ENCODE data around the gene TRPC5OS.

TRPC5OS gene

GRCh38 chrX:111875881-111876280 lies at the start of gene TRPC5OS:
Gene TRPC5OS (plus strand): TSS chrX:111876181. CDS start chrX:111901850, 25,669 bp downstream.
- DNase-seq = no peak

- no peak for DNase-seq
Observed at GRCh38 chrX:111829345-111829744, 46.6 kb upstream of the TRPC5OS start.

DNA sequence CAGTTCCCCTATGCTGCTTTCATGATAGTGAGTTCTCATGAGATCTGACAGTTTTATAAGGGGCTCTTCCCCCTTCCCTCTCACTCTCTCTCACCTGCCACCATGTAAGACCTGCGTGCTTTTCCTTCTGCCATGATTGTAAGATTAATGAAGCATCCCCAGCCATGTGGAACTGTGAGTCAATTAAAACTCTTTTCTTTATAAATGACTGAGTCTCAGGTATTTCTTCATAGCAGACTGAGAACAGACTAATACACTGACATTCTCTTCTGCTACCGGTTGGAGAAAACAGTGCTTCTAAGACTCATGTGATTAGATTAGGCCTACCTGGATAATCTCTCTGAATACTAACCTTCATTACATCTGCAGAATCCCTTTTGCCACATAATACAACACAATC lies 45.4 kb upstream of the TRPC5OS start:
- no peak for DNase-seq

DNA sequence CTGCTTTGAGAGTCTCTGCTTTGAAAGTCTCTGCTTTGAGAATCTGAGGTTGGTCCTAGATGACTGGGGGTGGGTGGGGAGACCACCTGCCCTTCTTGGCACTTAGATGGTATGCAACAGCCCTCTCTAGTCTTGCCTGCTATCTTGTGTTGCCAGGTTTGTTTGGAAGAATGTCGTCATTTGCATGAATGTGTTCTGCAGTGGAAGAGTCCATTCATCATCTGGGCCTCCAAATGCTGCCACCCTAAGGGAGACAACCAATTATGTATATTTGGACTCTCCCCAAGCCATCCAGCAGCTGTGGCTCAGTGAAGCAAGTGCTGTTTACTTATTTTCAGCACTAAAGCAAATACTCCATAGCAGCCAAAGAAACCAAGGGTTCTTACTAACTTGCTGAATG lies 44.6 kb upstream of the TRPC5OS start:
- no peak for DNase-seq

DNA sequence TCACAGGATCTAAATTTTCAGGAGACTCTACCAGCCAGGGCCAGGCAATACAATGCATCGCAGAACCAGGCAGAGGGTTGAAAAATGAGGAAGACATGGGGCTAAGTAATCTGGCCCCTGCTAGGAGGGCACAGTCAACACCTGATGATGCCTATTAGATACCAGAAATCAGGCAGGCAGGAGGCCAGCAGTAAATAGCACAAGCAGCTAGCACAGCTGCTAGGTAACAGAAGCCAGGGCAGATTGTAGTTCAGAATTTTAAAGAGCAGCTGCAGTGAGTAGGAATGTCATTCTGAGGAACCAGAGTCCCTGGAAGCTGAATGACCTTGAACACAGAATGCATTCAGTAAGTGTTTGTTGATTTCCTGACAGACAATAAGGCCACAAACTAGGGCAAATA lies 38.8 kb upstream of the TRPC5OS start:
- DNase-seq = no peak

- DNase-seq = no peak
Observed at GRCh38 chrX:111847491-111848133, 28.4 kb upstream of the TRPC5OS start.

DNA sequence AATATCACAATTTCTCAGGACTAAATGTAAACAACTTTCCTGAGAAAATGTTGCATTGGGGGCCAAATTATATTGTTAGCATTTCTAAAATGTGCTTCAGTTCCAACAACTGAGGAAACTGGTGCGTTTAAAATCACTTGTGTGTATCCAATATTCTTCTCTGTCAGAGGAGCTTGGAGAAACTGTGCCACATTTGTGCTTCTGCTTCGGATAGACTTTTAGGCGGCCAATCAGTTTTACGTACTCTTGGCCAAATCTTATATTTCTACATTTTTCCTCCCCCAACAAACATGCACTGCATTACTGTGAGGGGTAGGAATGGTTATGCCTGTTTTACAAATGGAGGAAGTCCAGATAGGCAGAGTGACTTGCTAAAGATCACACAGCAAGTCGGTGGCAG lies 27.4 kb upstream of the TRPC5OS start:
- no peak for DNase-seq

GRCh38 chrX:111850975-111851374 lies 25.0 kb upstream of the TRPC5OS start:
- DNase-seq = no peak

- no peak for DNase-seq
Observed at GRCh38 chrX:111854556-111855490, 21.2 kb upstream of the TRPC5OS start.

DNA sequence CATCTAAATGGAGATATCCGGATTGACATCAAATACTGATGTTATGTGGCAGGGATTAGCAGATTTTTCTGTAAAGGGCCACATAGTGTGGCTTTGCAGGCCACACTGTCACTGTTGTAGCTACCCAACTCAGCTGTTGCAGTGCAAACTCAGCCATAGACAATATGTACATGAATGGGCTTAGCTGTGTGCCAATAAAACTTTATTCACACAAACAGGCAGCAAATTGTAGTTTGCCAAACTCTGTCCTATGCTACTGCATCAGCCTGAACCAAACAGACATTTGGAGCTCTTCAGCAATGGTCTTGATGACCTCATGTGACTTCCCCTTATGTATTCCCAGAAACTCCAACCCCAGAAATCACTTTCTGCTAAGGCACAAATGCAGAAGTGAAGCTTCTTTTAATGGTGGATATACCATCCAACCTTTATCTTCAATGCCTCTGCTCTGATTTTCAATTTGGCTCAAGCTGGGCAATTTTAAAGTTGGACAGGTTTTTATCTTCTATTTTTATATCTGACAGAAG lies 18.4 kb upstream of the TRPC5OS start:
- no peak for DNase-seq

DNA sequence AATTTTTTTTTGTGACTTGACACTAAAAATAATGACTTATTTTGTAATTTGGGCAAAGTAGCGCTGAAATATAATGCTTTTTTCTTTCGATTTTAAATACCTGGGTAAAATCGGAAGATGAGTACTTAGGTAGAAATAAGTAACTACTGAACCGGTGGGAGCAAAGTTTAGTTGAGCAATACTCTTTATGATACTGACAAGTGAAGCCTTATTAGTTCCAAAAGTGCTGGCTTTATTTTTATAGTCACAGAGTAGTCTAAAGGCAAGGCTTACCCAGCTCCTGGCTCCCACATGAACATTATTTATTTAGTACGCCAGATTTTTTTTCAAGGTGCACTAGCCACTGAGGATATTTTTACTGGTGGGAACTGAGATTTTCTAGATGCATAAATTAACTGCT lies 14.4 kb upstream of the TRPC5OS start:
- DNase-seq = no peak

- no peak for DNase-seq
Observed at GRCh38 chrX:111867236-111867635, 8.7 kb upstream of the TRPC5OS start.

- no peak for DNase-seq
Observed at GRCh38 chrX:111868726-111869638, 7.0 kb upstream of the TRPC5OS start.

DNA sequence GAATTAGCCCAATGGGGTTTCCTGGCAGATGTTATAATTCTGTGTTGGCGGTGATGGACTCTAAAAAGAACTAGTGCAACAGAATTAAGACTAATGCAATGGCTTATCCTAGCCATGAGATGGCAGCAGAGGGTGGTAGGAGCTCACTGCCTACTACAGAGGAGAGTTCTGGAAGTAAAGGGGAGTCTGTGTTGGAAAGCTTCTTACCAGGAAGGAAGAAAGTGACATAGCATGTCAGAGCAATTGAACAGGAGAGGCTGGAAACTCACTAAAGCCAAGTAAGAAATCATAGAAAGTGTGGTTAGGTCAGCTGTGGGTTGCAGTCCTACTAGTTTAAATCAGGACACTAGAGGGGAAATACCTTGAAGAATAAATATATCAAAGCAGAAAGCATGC lies 6.3 kb upstream of the TRPC5OS start:
- peak; percentile 15 for DNase-seq

DNA sequence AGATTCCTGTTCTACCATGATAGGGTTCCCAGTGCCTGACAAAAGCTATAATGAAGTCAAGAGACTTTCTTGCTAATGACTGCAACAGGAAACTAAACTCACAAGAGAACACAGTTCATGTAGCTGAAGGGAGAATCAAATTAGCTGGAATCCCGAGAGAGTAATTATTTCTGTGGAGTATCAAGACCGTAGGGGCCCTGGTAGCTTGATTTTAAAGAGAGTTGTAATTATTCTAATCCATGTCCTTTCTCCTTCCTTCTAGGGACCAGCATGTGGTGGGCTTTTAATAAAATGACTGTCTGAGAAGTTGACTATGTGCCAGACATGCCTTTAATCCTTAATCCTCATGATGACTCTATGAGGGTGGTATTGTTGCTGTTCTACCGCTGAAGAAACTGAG lies 1.7 kb upstream of the TRPC5OS start:
- DNase-seq = no peak

- no peak for DNase-seq
Observed at GRCh38 chrX:111876646-111877045, 665 bp downstream of the TRPC5OS start.

- no peak for DNase-seq
Observed at GRCh38 chrX:111877681-111878080, 1.7 kb downstream of the TRPC5OS start.

DNA sequence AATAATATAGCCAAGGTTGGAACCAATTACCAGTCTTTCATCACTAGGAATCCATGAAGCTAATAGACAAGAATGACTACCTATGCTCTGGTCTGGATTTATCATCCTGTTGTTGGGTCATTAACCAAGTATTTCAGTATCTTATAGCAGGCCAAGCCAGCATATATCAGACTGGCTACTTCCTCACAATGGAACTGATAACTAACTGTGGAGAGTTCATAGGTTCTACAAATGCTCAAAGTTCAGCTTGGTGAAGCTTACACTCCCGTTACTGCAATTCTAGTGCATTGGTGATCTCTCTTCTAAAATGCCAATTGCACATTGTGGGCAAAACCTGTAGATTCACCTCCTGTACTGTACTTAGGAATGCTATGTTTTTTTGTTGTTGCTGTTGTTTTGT lies 4.8 kb downstream of the TRPC5OS start:
- no peak for DNase-seq

- no peak for DNase-seq
Observed at GRCh38 chrX:111881715-111882114, 5.7 kb downstream of the TRPC5OS start.

DNA sequence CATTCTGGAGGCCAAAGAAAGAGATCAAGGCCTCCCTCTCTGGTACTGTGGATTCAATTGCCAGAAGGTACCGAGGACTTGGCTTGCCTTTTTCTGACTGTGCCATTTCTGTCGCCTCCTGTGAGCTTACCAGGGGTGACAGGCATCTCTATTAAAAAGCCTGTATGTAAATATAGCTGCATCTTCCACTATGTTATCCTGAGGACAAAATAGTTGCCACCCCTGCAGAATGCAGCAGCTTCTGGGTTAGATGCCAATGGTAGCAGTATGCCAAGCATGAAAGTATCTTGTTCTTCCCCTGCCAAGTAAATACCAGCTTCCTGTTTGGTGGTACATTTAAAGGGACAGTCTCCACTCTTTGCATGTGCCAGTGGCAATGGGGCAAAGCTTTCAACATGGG lies 10.7 kb downstream of the TRPC5OS start:
- no peak for DNase-seq

DNA sequence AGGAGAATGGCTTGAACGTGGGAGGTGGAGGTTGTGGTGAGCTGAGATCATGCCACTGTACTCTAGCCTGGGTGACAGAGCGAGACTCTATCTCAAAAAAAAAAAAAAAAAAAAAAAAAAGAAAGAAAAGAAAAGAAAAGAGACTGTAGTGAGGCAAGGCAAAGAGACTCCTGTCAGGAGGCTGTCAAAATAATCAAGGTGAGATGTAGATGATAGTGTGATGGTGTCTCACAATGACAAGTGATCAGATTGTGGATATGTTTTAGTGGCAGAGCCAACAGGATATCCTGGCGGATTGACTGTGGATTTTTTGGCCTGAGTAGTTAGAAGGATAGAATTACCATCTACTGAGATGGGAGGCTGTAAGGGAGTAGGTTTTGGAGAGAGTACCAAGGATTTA lies 12.6 kb downstream of the TRPC5OS start:
- DNase-seq = no peak

GRCh38 chrX:111892375-111892774 lies 16.4 kb downstream of the TRPC5OS start:
- DNase-seq = no peak

DNA sequence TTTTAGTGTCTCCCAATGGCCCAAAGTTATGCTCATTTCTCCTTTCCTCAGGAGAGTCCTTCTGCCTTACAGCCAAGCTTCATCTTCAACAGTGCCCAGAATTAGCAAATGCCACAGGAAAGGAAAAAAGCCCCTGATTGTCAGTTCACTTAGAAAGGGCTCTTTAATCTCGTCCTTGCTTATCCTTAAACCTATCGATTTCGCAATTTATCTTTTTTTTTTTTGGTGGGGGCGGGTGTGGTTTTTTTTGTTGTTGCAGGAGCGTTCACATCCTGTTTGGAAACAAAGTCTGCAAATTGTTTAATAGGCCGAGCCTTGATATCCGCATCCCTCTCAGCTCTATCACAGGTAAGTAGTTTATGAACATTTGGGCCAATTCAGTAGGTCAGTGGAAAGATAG lies 20.2 kb downstream of the TRPC5OS start:
- DNase-seq = no peak

All from NCI-H1436 treated with DMSO at 0.1 percent for 48 hours (cell line).